ENCODE results near the gene MSRB2.

DNA sequence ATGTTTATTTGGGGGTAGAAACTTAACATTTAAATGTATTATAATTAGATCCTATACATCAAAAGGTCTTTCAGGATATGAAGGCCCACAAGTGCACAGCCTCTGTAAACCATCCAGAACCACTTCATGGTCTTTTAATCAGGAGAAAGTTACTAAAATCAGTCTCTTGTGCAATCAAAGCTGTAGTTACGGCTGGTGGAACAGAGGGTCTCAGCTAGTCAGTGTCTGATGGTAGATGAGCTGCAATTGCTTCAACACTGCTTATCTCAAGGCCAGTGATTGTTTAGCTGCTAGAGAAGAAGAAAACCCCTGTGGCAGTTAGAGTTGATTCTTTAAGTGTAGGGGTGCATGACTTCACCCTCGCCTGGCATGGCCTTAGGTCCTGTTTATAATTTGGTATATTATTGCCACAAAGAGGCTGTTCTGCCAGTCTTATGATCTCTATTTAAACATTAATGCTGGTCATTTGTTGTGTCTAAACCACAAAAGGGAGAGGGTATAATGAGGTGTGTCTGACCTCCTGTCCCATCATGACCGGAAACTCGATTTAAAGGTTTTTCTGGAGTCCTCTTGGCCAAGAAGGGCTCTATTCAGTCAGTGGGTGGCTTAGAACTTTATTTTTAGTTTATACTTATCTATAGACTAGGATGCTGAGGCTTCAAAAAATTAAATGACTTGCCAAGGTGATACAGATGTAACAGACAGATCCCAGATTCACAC is 21.3 kb downstream of the MSRB2 start:
- no peak for TF ChIP-seq CTCF (conservative IDR thresholded peaks at IDR 0.05; ENCODE audit: low read depth in 2 of 2)
- TF ChIP-seq POLR2AphosphoS5 (IDR thresholded peaks at IDR 0.05; ENCODE audit: low read depth), result no peak
- TF ChIP-seq ZNF462 (CRISPR knock-in tag; IDR thresholded peaks at IDR 0.05), result no peak
